Activated CD4-positive, alpha-beta memory T cell treated with anti-CD3 and anti-CD28 coated beads for 36 hours (primary cell): ENCODE results near the gene FNDC5. TPM values are rescaled to one million over a fixed set of nuclear protein-coding genes. Genes with fewer than 3 reads are reported as not detected.

Source experiments
- CTCF ChIA-PET: fragments of 350-600 bp; sonication (Branson Sonifier 250); formaldehyde crosslinking; loops from one replicate; lab custom pipeline; 2021; ENCODE audit warnings: antibody characterized with exemption, inconsistent platforms; lab: Charles Lee
- POLR2A ChIA-PET: fragments of 350-600 bp; sonication (Branson Sonifier 250); formaldehyde crosslinking; loops from one replicate; lab custom pipeline; 2021; ENCODE audit warnings: antibody characterized with exemption; lab: Charles Lee
- DNase-seq: peaks from one replicate; pipeline ENCODE4 v3.0.0-alpha.2; 2020
- H3K27ac Mint-ChIP-seq: one replicate; pipeline ENCODE4 v1.8.0; 2021; ENCODE audit warnings: mixed read lengths
- H3K27me3 Mint-ChIP-seq: one replicate; pipeline ENCODE4 v1.8.0; 2021; ENCODE audit warnings: mixed read lengths
- H3K36me3 Mint-ChIP-seq: one replicate; pipeline ENCODE4 v1.8.0; 2021; ENCODE audit warnings: mixed read lengths
- H3K4me1 Mint-ChIP-seq: one replicate; pipeline ENCODE4 v1.8.0; 2021; ENCODE audit warnings: low read depth, mixed read lengths
- H3K4me3 Mint-ChIP-seq: one replicate; pipeline ENCODE4 v1.8.0; 2021; ENCODE audit warnings: mild to moderate bottlenecking, mixed read lengths
- H3K9me3 Mint-ChIP-seq: one replicate; pipeline ENCODE4 v1.8.0; 2021; ENCODE audit warnings: mixed read lengths
- intact Hi-C: fragments of 100-400 bp; cut with micrococcal nuclease; formaldehyde crosslinking; loops from one replicate; pipeline ENCODE4 v1.15.1; 2023
- total RNA-seq, 2 experiments: library from RNA; stranded (reverse); gene quantifications; one replicate each; pipeline ENCODE4 v1.2.3, GENCODE V29; 2021

The FNDC5 gene
- total RNA-seq, 2 experiments from 2014 or later, result not detected

DNA sequence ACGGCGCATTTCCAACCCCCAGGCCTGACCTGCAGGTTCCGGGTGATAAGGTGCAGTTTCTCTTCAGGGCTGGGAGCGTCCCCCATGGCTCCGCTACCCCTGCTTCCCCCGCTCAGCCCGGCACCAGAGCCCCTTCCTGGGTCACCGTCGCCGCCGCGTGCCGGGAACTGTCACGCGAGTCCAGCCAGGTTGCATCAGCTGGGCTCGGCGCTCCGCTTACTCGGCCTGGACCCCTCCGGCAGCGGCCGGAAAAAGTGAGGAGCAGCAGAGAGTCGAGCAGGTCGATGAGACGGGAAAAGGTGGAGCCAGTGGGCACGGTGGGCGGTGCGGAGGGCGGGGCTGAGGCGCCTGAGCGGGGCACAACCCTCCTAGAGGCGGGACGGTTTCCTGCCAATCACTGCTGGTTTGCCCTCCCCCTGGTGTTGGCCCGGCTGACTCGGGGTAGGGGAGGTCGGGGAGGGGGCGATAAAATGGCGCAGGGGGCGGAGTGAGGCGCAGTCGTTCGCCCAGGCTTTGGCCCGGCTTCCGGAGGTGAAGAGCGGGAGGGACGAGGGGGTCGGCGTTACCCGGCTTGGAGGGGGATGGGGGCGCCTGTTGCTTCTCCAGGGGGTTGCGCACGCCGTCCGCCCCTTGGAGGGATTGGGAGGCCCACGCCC, 53.4 kb downstream of the FNDC5 start, which contains the start of the genes S100PBP and YARS1:
Gene S100PBP, plus strand, starts transcription at position 495 of the 656 bp plus-strand sequence. CDS start 8,447 bp downstream, outside the sequence.
Gene YARS1, minus strand, starts transcription at position 200 of the 656 bp plus-strand sequence. Its CDS starts 114 bp downstream, at position 86.
- intact Hi-C loops, result loop anchor here (1.0 kb wide), 5 partner anchors 18 to 310 kb away; partner anchors contain the start of genes RNF19B and ZBTB8OS
- peaks cover 50% of the 10 kb centered on the region for H3K4me1 Mint-ChIP-seq

DNA sequence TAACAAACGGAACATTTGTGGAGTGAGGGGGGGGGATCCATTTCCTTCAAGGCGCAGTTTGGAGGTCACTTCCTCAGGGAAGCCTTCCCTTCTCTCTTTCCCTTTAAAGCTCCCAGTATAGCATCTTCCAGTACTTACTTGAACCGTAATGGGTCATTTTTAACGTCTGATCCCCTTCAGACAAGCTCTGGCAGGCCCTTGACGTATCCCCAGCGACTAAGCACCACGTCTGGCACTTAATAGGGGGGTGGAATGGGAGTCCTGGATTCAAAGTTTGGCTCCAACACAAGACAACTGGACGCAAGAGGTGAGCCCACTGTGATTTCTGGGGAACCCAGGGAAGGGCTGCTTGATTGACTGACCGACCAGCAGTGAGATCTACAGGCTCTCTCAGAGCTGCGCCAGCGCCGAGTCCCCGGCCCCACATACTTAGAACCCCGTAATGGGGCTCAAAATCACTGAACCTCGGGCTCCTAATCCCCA, 54.0 kb downstream of the FNDC5 start:
- H3K27ac Mint-ChIP-seq, result peak overlapping the region; percentile 94
- intact Hi-C loops, result loop anchor here (1.0 kb wide), 5 partner anchors 17 to 311 kb away; partner anchors contain the start of genes RNF19B and ZBTB8OS
- peaks cover 54% of the 10 kb centered on the region for H3K4me1 Mint-ChIP-seq
- ChIA-PET CTCF (interaction anchor here (1.4 kb wide), 1 partner anchor 104 kb away, joined by 5 read pairs; no protein-coding TSS in a partner anchor), POLR2A (interaction anchor here (1.3 to 2.3 kb wide), 3 partner anchors 9 to 166 kb away, joined by 3 to 13 read pairs (median 5); partner anchors contain the start of genes RBBP4 and ZBTB8OS)
- DNase-seq, result no peak
- H3K4me3 Mint-ChIP-seq, result peak overlapping the region; percentile 99
- no peaks in the 10 kb centered on the region for H3K27me3 Mint-ChIP-seq
- H3K9me3 Mint-ChIP-seq, result no peaks in the 10 kb centered on the region
- peaks cover 33% of the 10 kb centered on the region for H3K36me3 Mint-ChIP-seq

More for the DNA sequence above, 53.4 kb downstream of the FNDC5 start, which contains the start of the genes S100PBP and YARS1:
- peak within 1 kb of the TSS; percentile 99 for H3K4me3 Mint-ChIP-seq
- peak; percentile 100 for DNase-seq
- H3K9me3 Mint-ChIP-seq, result no peaks in the 10 kb centered on the region
- H3K27ac Mint-ChIP-seq, result peak within 1 kb of the TSS; percentile 94
- peaks cover 30% of the 10 kb centered on the region for H3K36me3 Mint-ChIP-seq
- ChIA-PET POLR2A (interaction anchor here (1.3 to 2.3 kb wide), 3 partner anchors 9 to 166 kb away, joined by 3 to 13 read pairs (median 5); partner anchors contain the start of genes RBBP4 and ZBTB8OS), CTCF (interaction anchor here (1.4 kb wide), 1 partner anchor 105 kb away, joined by 5 read pairs; no protein-coding TSS in a partner anchor)
- H3K27me3 Mint-ChIP-seq, result no peaks in the 10 kb centered on the region

DNA sequence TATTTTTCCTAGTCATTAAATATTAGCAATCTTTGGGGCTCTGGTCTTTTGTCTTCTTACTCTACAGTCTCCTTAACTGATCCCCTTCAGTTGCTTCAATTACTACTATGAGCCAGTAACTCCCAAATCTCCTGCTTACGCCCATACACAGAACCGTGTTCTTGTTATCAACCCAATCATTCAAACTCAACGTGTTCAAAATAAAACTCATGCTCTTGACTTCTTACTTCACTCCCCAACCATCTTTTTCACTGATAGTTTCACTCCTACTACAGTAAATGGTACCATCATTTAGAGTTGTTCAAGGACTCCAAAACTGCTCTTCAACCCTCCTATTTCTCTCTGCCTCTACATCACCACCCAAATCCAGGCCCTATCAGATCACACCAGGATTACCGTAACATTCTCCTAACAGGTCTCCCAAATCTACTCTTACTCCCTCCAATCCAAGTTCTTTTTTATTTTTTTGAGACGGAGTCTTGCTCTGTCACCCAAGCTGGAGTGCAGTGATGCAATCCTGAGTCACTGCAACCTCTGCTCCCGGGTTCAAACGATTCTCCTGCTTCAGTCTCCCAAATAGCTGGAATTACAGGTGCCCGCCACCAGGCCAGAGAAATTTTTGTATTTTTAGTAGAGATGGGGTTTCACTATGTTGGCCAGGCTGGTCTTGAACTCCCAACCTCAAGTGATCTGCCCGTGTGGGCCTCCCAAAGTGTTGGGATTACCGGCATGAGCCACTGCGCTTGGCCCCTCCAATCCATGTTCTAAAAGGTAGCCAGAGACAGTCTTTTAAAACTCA, 56.6 kb downstream of the FNDC5 start:
- Mint-ChIP-seq H3K36me3 (peaks cover 54% of the 10 kb centered on the region), H3K27ac (peak overlapping the region; percentile 43), H3K27me3 (no peaks in the 10 kb centered on the region), H3K4me3 (peak overlapping the region; percentile 12), H3K9me3 (no peaks in the 10 kb centered on the region), H3K4me1 (peaks cover 60% of the 10 kb centered on the region)
- intact Hi-C loops, result no loop called here
- POLR2A ChIA-PET, result interaction anchor here (0.6 to 0.7 kb wide), 2 partner anchors 11 to 163 kb away, joined by 3 to 5 read pairs; partner anchors contain the start of gene RBBP4
- CTCF ChIA-PET, result interaction anchor here (1.5 kb wide), 1 partner anchor 58 kb away, joined by 4 read pairs; no protein-coding TSS in a partner anchor
- DNase-seq, result no peak

Other genes starting within 250 kb of the FNDC5 start
- 10 to 100 TPM; 64.8 to 67.4 TPM for gene ZBTB8OS, start 220.4 kb downstream of the FNDC5 start, total RNA-seq
- 100 to 1,000 TPM; 325 to 334 TPM for gene RBBP4, start 219.7 kb downstream of the FNDC5 start, total RNA-seq
- gene SYNC, start 168.1 kb downstream of the FNDC5 start, total RNA-seq, result not detected
- gene YARS1, start 53.6 kb downstream of the FNDC5 start, total RNA-seq, result 100 to 1,000 TPM; 208 to 213 TPM
- 10 to 100 TPM; 30.4 to 32.7 TPM for gene S100PBP, start 53.3 kb downstream of the FNDC5 start, total RNA-seq
- gene HPCA, start 15.6 kb upstream of the FNDC5 start, total RNA-seq, result under 1 TPM in 1 of 2 experiments, not detected in 1; 0.29 TPM
- 1 to 10 TPM; 3.6 to 4.0 TPM for gene TMEM54, start 30.5 kb upstream of the FNDC5 start, total RNA-seq
- 10 to 100 TPM; 72.4 to 72.8 TPM for gene RNF19B, start 93.9 kb upstream of the FNDC5 start, total RNA-seq
- 100 to 1,000 TPM; 325 to 328 TPM for gene AK2, start 166.0 kb upstream of the FNDC5 start, total RNA-seq
- gene AZIN2, start 210.2 kb upstream of the FNDC5 start, total RNA-seq, result 1 to 10 TPM; 2.5 to 2.9 TPM